ENCODE data around the gene ENDOV.
"Not testable (repeated sequence)": the region's sequence is repeated elsewhere in the genome, so short reads cannot be mapped to it uniquely, and the experiment has no call there.

Gene ENDOV

GRCh38 chr17:80388601-80389000 lies 26.4 kb upstream of the ENDOV start:
- no peak for DNase-seq (ENCODE audit: low spot score)

- DNase-seq (ENCODE audit: low spot score): no peak
Measured at GRCh38 chr17:80389011-80389995, 25.7 kb upstream of the ENDOV start.

GRCh38 chr17:80393241-80393890 lies 21.6 kb upstream of the ENDOV start:
- DNase-seq (ENCODE audit: low spot score): no peak

- no peak for DNase-seq (ENCODE audit: low spot score)
Measured at GRCh38 chr17:80393961-80394360, 21.0 kb upstream of the ENDOV start.

- no peak for DNase-seq (ENCODE audit: low spot score)
Measured at GRCh38 chr17:80394629-80395216, 20.2 kb upstream of the ENDOV start.

- DNase-seq (ENCODE audit: low spot score): no peak
Measured at GRCh38 chr17:80395402-80396151, 19.4 kb upstream of the ENDOV start.

- DNase-seq (ENCODE audit: low spot score): no peak
Measured at GRCh38 chr17:80396157-80397033, 18.6 kb upstream of the ENDOV start.

GRCh38 chr17:80397034-80397387 lies 18.0 kb upstream of the ENDOV start:
- DNase-seq (ENCODE audit: low spot score): no peak

GRCh38 chr17:80397686-80398085 lies 17.3 kb upstream of the ENDOV start:
- DNase-seq (ENCODE audit: low spot score): no peak

- DNase-seq (ENCODE audit: low spot score): not testable (repeated sequence)
Measured at GRCh38 chr17:80401086-80401485, 13.9 kb upstream of the ENDOV start.

- DNase-seq (ENCODE audit: low spot score): not testable (repeated sequence)
Measured at GRCh38 chr17:80402102-80402501, 12.9 kb upstream of the ENDOV start.

GRCh38 chr17:80402959-80403358 lies 12.0 kb upstream of the ENDOV start:
- DNase-seq (ENCODE audit: low spot score): no peak

GRCh38 chr17:80406146-80406545 lies 8.8 kb upstream of the ENDOV start:
- DNase-seq (ENCODE audit: low spot score): no peak

- not testable (repeated sequence) for DNase-seq (ENCODE audit: low spot score)
Measured at GRCh38 chr17:80407917-80408316, 7.0 kb upstream of the ENDOV start.

- no peak for DNase-seq (ENCODE audit: low spot score)
Measured at GRCh38 chr17:80408872-80409271, 6.1 kb upstream of the ENDOV start.

- no peak for DNase-seq (ENCODE audit: low spot score)
Measured at GRCh38 chr17:80409626-80410025, 5.3 kb upstream of the ENDOV start.

- not testable (repeated sequence) for DNase-seq (ENCODE audit: low spot score)
Measured at GRCh38 chr17:80410441-80411087, 4.4 kb upstream of the ENDOV start.

GRCh38 chr17:80413771-80414507 lies 1.0 kb upstream of the ENDOV start:
- DNase-seq (ENCODE audit: low spot score): no peak

- peak; percentile 55 for DNase-seq (ENCODE audit: low spot score)
Measured at GRCh38 chr17:80414508-80414802, 512 bp upstream of the ENDOV start.

GRCh38 chr17:80415626-80416137 lies 715 bp downstream of the ENDOV start:
- DNase-seq (ENCODE audit: low spot score): no peak
